Suprapubic skin (tissue), 3 donors: ENCODE measurements around the gene HBZ.

ENCODE experiments used
- POLR2AphosphoS5 ChIP-seq, 3 donors: sonication (generic); formaldehyde crosslinking; IDR thresholded peaks; one replicate each; pipeline ENCODE4 v1.6.1; 2017; ENCODE audit warnings: antibody characterized with exemption in 3 of 3
- TF ChIP-seq, protein P1 (sequence below), 2 donors: fragments of 200-600 bp in 1 of 2; fragments of 450-650 bp in 1 of 2; sonication (generic) in 1 of 2; IDR thresholded peaks; one replicate each; pipeline ENCODE4 v1.5.1; 2016 to 2019; ENCODE audit warnings: antibody characterized with exemption in 2 of 2, mild to moderate bottlenecking in 1 of 2, moderate library complexity in 1 of 2

DNA sequence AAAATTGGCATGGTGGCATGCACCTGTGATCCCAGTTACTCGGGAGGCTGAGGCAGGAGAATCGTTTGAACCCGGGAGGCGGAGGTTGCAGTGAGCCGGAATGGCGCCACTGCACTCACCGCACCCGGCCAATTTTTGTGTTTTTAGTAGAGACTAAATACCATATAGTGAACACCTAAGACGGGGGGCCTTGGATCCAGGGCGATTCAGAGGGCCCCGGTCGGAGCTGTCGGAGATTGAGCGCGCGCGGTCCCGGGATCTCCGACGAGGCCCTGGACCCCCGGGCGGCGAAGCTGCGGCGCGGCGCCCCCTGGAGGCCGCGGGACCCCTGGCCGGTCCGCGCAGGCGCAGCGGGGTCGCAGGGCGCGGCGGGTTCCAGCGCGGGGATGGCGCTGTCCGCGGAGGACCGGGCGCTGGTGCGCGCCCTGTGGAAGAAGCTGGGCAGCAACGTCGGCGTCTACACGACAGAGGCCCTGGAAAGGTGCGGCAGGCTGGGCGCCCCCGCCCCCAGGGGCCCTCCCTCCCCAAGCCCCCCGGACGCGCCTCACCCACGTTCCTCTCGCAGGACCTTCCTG is 27.7 kb downstream of the HBZ start, which contains the start of gene HBQ1:
- TF ChIP-seq, protein P1, sequence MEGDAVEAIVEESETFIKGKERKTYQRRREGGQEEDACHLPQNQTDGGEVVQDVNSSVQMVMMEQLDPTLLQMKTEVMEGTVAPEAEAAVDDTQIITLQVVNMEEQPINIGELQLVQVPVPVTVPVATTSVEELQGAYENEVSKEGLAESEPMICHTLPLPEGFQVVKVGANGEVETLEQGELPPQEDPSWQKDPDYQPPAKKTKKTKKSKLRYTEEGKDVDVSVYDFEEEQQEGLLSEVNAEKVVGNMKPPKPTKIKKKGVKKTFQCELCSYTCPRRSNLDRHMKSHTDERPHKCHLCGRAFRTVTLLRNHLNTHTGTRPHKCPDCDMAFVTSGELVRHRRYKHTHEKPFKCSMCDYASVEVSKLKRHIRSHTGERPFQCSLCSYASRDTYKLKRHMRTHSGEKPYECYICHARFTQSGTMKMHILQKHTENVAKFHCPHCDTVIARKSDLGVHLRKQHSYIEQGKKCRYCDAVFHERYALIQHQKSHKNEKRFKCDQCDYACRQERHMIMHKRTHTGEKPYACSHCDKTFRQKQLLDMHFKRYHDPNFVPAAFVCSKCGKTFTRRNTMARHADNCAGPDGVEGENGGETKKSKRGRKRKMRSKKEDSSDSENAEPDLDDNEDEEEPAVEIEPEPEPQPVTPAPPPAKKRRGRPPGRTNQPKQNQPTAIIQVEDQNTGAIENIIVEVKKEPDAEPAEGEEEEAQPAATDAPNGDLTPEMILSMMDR (IDR thresholded peaks at IDR 0.05) = peak in 1 of 2 donors; percentile 22
- no peak for TF ChIP-seq POLR2AphosphoS5 (IDR thresholded peaks at IDR 0.05)
